K562 (cell line): ENCODE data around the gene SRP9. TPM values are rescaled to one million over a fixed set of nuclear protein-coding genes. Genes with fewer than 3 reads are reported as not detected.
"Not testable (repeated sequence)": the region's sequence is repeated elsewhere in the genome, so short reads cannot be mapped to it uniquely, and the experiment has no call there.

ENCODE experiments used
- ATAC-seq: fragments of 200-7000 bp; cut with Tn5 transposase; 3 replicates; pipeline ENCODE4 v1.9.1; 2020; ENCODE audit warnings: moderate library complexity
- BruUV-seq: library from RNA; stranded (reverse); fragments of 400-500 nt; replicated peaks from 2 replicates; lab custom pipeline; 2021; lab: Mats Ljungman, UMichigan
- CTCF ChIA-PET: fragments of 300-600 bp; formaldehyde crosslinking; extraction: SDS; loops from one replicate; lab custom pipeline; 2021; ENCODE audit warnings: low intra/inter-chr PET ratio; lab: Yijun Ruan, JAX
- POLR2A ChIA-PET: fragments of 300-600, 350-650 bp; sonication (Branson Sonifier 250); formaldehyde crosslinking; extraction: SDS; loops from one replicate; lab custom pipeline; 2021; ENCODE audit warnings: antibody characterized with exemption, inconsistent platforms; lab: Yijun Ruan, JAX
- DNase-seq, 4 experiments: peaks; one replicate each; pipeline versions ENCODE4 v3.0.0 to v3.0.0-alpha.2; 2011 to 2018; ENCODE audit warnings: low spot score in 3 of 4, mixed read lengths in 3 of 4; ENCODE audit errors: extremely low read depth in 1 of 4
- FAIRE-seq: peaks from 2 replicates; lab custom pipeline; 2011; peaks lifted over from hg19 to GRCh38; lab: Jason Lieb, UNC
- H2AFZ ChIP-seq: 2 replicates; pipeline ENCODE4 v1.6.0; 2011; ENCODE audit warnings: low read depth, low read length, control low read depth, inconsistent platforms
- H3K27ac ChIP-seq: fragments of 200-600 bp; 3 replicates; pipeline ENCODE4 v1.8.0; 2011; ENCODE audit warnings: low read depth, mild to moderate bottlenecking, control low read depth, inconsistent platforms, low read length, moderate library complexity, mixed read lengths; ENCODE audit errors: extremely low read depth
- H3K27me3 ChIP-seq, 2 experiments: fragments of 300-600 bp in 1 of 2; 2 replicates in 1 of 2; 3 replicates in 1 of 2; pipeline versions ENCODE4 v1.6.0 to v1.8.0; 2011; ENCODE audit warnings: inconsistent platforms in 2 of 2, low read length in 2 of 2, mild to moderate bottlenecking in 1 of 2, mixed read lengths in 1 of 2, moderate library complexity in 1 of 2; ENCODE audit not compliant: control insufficient read depth in 2 of 2, insufficient read depth in 2 of 2
- H3K36me3 ChIP-seq: fragments of 300-600 bp; 3 replicates; pipeline ENCODE4 v1.8.0; 2011; ENCODE audit warnings: mild to moderate bottlenecking, low read length, inconsistent platforms; ENCODE audit not compliant: control insufficient read depth, insufficient read depth
- H3K4me1 ChIP-seq, 2 experiments: fragments of 200-600 bp in 1 of 2; replicated peaks in 1 of 2; 2 replicates in 1 of 2; 3 replicates in 1 of 2; pipeline versions ENCODE4 v1.5.1 to v1.8.0; 2011; ENCODE audit warnings: inconsistent platforms in 2 of 2, low read length in 2 of 2, mild to moderate bottlenecking in 1 of 2, mixed read lengths in 1 of 2, moderate library complexity in 1 of 2; ENCODE audit not compliant: control insufficient read depth in 2 of 2, insufficient read depth in 2 of 2
- H3K4me2 ChIP-seq: 2 replicates; pipeline ENCODE4 v1.6.1; 2011; ENCODE audit warnings: low read length, control low read depth, inconsistent platforms, mixed read lengths; ENCODE audit not compliant: insufficient read depth
- H3K4me3 ChIP-seq: fragments of 200-600 bp; sonication (generic), shearing (Covaris generic); 2 replicates; pipeline ENCODE4 v1.5.1; 2016; ENCODE audit warnings: control low read depth, inconsistent platforms
- H3K79me2 ChIP-seq: fragments of 200-600 bp; 3 replicates; pipeline ENCODE4 v1.8.0; 2011; ENCODE audit warnings: low read length, inconsistent platforms; ENCODE audit not compliant: control insufficient read depth, insufficient read depth
- H3K9ac ChIP-seq, 2 experiments: 2 replicates each; pipeline versions ENCODE4 v1.6.0 to v1.6.1; 2011; ENCODE audit warnings: low read depth in 2 of 2, low read length in 2 of 2, control low read depth in 1 of 2, inconsistent platforms in 1 of 2, mild to moderate bottlenecking in 1 of 2, mixed read lengths in 1 of 2; ENCODE audit not compliant: insufficient read depth in 1 of 2
- H3K9me1 ChIP-seq: one replicate; pipeline ENCODE4 v1.6.0; 2011; ENCODE audit warnings: inconsistent platforms, mild to moderate bottlenecking, low read length, moderate library complexity; ENCODE audit not compliant: control insufficient read depth, insufficient read depth
- H3K9me3 ChIP-seq: replicated peaks from 2 replicates; pipeline ENCODE4 v1.5.1; 2011; ENCODE audit warnings: low read depth, low read length, inconsistent platforms; ENCODE audit not compliant: control insufficient read depth, insufficient read depth
- H4K20me1 ChIP-seq: replicated peaks from 2 replicates; pipeline ENCODE4 v1.6.1; 2011; ENCODE audit warnings: low read length, inconsistent platforms, mixed read lengths; ENCODE audit not compliant: control insufficient read depth, insufficient read depth
- PHF20 ChIP-seq: fragments of 450-650 bp; IDR thresholded peaks from 2 replicates; pipeline ENCODE4 v1.6.1; 2018; ENCODE audit not compliant: partially characterized antibody
- SIN3A ChIP-seq, 2 experiments: fragments of 150-350 bp in 1 of 2; IDR thresholded peaks; 2 replicates each; pipeline ENCODE4 v1.6.1; 2011 to 2016; ENCODE audit warnings: borderline replicate concordance in 2 of 2, low read depth in 2 of 2, low read length in 2 of 2, mild to moderate bottlenecking in 2 of 2, moderate library complexity in 2 of 2; ENCODE audit not compliant: control insufficient read depth in 1 of 2
- SMAD4 ChIP-seq: fragments of 250-450 bp; sonication (Bioruptor Pico); conservative IDR thresholded peaks from 2 replicates; pipeline ENCODE4 v1.8.0; 2021; ENCODE audit warnings: inconsistent platforms, mild to moderate bottlenecking, moderate library complexity
- TFE3 ChIP-seq: fragments of 450-650 bp; formaldehyde crosslinking; IDR thresholded peaks from 2 replicates; pipeline ENCODE4 v1.4.0; 2020; ENCODE audit warnings: mild to moderate bottlenecking, mixed read lengths
- WGBS: fragments of 100-300 bp; shearing (Covaris generic); methylation state at CpG from one replicate; pipeline ENCODE4 v1.1.6; 2016; ENCODE audit warnings: low coverage, mixed read lengths; ENCODE audit not compliant: insufficient coverage; ENCODE audit errors: missing lambda C conversion rate; 5-methylcytosine and 5-hydroxymethylcytosine counted together
- in situ Hi-C: fragments of 300-500 bp; cut with MboI; formaldehyde crosslinking; loops from 4 replicates; pipeline ENCODE4 v1.15.0; 2018; ENCODE audit warnings: inconsistent platforms, mixed read lengths
- intact Hi-C: fragments of 100-400 bp; cut with micrococcal nuclease; formaldehyde crosslinking; loops from 2 replicates; pipeline ENCODE4 v1.14.2; 2022
- polyA plus RNA-seq, 8 experiments: library from polyadenylated mRNA; depleted of rRNA in 4 of 8; stranded (reverse) in 5 of 8; unstranded in 3 of 8; fragments of >200 nt; fragmentation: Nextera tagmentation in 2 of 8; fragmentation: Illumina TruSeq in 1 of 8; extraction: Ambion mirVana in 2 of 8; extraction: Trizol in 1 of 8; gene quantifications; 2 replicates each; pipeline versions ENCODE4 v1.2.1 to v1.2.3, GENCODE V29; 2011 to 2014; ENCODE audit warnings: inconsistent platforms in 1 of 8, missing spikeins in 1 of 8
- total RNA-seq, 7 experiments: library from RNA; depleted of rRNA in 6 of 7; stranded (reverse); fragments of >200 nt in 6 of 7; fragmentation: Illumina TruSeq in 2 of 7; extraction: Trizol in 2 of 7; gene quantifications; 2 replicates each; pipeline versions ENCODE4 v1.2.1 to v1.2.3, GENCODE V29; 2011 to 2021; ENCODE audit warnings: low replicate concordance in 1 of 7

The SRP9 gene
- total and polyA plus RNA-seq, 9 of the 15 experiments (the other 6 are each of a cell fraction or from before 2014, with no cell fraction given), result 273 to 1,892 (median 668) TPM

- BruUV-seq, H3K27ac ChIP-seq, H2AFZ ChIP-seq, H3K27me3 ChIP-seq, H3K9me3 ChIP-seq, DNase-seq, intact Hi-C loops, ATAC-seq, H3K9me1 ChIP-seq, FAIRE-seq: not testable (repeated sequence)
- WGBS, result 7% methylated on average over 13 of the region's 13 CpGs
- Histone ChIP-seq H3K4me1 (peaks cover 5 to 17% of the 10 kb centered on the region in 2 experiments; a peak in 4 of 5 replicates), H3K9ac (peak overlapping the region; percentile 88 to 100), H3K4me2 (peak overlapping the region; percentile 99), H3K79me2 (peaks cover 69% of the 10 kb centered on the region), H4K20me1 (peaks cover 19% of the 10 kb centered on the region), H3K4me3 (peak overlapping the region; percentile 95), H3K36me3 (peaks cover 56% of the 10 kb centered on the region)
- CTCF ChIA-PET, result interaction anchor here (0.6 kb wide), 1 partner anchor 1321 kb away, joined by 4 read pairs; no protein-coding TSS in a partner anchor
- in situ Hi-C loops, result loop anchor here (5.0 kb wide), 1 partner anchor 302 kb away; no protein-coding TSS in a partner anchor
- TF ChIP-seq SIN3A (IDR thresholded peaks at IDR 0.05; ENCODE audit: borderline replicate concordance in 2 of 2, control insufficient read depth in 1 of 2, low read depth in 2 of 2, low read length in 2 of 2) (0 out of 4 replicates have a peak, but pooled peaks of 1 of the 2 experiments have one; percentile 50), TFE3 (peak; percentile 50), PHF20 (peak; percentile 28), SMAD4 (0 out of 2 replicates have a peak, but pooled peaks have one; percentile 20)
- POLR2A ChIA-PET, result interaction anchor here (0.6 to 4.0 kb wide), 11 partner anchors 10 to 306 kb away, joined by 3 to 64 read pairs (median 4); no protein-coding TSS in a partner anchor
These were observed 1.5 kb downstream of the SRP9 start for GRCh38 chr1:225779165-225779564.
